GM12875 (cell line): ENCODE results near the gene SLC17A3.

ENCODE experiments used
- H3K4me3 ChIP-seq: one replicate; pipeline ENCODE4 v1.5.1; 2011; ENCODE audit warnings: low read depth, low read length, control low read depth
- CTCF ChIP-seq: IDR thresholded peaks from 2 replicates; pipeline ENCODE4 v1.5.1; 2011; ENCODE audit warnings: low read depth, mild to moderate bottlenecking, control low read depth, inconsistent platforms, low read length, moderate library complexity, borderline replicate concordance; ENCODE audit not compliant: insufficient read depth

The SLC17A3 gene

DNA sequence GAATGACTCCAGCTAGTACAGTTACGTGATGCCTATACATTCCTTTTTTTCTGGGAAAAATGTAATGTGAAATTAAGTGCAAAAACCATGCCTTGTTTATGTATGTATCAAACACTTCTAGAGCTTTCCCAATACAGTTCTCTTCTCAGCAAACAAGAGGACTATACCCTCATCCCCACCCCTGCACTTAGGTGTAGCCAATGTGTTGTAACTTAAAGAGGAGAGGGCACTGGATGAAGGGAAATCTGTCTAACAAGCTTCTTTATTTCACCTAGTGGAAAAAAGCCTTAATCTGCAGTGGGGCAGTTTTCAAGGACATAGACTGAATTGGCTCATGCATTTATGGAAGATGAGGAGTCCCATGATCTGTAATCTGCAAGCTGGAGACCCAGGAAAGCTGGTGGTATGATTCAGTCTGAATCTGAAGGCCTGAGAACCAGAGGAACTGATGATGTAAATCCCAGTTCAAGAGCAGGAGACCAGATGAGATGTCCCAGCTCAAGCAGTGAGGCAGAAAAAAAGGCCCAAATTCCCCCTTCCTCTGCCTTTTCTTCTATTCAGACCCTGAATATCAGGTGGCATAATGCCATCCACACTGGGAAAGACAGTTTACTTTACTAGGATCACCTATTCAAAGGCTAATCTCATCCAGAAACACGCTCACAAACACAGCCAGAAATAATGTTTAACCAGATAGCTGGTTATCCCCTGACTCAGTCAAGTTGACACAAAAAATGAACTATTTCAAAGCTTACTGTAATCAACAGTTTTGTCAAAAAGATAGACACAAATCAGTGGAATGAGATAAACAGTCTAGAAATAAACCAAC, 25.8 kb upstream of the SLC17A3 start:
- TF ChIP-seq CTCF, result no peak
- H3K4me3 ChIP-seq, result no peak overlapping the region

- TF ChIP-seq CTCF, result no peak
- no peak overlapping the region for H3K4me3 ChIP-seq
Observed at GRCh38 chr6:25899123-25899522, 25.1 kb upstream of the SLC17A3 start.

DNA sequence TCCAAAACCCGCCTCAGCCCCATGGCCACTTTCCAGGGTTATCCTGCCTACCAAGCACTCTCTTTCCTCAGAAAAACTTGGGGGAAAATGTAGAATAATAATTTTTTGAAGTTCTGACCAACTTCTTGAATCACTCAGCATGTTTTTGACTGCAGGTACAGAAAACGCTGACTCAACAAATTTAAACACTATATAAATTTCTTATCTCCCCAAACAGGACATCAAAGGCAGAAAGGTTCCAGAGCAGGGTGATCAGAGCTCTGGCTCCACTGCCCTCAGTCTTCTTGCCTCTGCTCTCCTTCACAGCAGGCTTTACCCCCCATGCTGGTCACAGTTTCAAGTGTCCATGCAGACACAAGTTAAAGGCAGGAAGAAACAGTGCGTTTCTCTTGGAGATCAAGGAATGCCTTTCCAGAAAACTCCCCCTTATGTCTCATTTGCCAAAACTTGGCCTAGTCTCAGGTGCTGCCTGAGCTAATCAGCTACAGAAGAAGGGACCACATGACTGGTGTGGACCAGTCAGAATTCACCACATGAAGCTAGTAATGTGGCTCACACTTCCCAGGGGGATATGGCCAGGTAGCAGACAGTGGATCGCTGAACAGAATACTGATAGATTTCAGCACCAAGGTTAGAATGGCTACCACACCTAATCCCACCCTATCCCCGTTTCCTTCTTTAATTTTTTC, 24.4 kb upstream of the SLC17A3 start:
- no peak overlapping the region for H3K4me3 ChIP-seq
- no peak for TF ChIP-seq CTCF

- H3K4me3 ChIP-seq, result no peak overlapping the region
- TF ChIP-seq CTCF, result no peak
Observed at GRCh38 chr6:25896252-25896651, 22.2 kb upstream of the SLC17A3 start.

DNA sequence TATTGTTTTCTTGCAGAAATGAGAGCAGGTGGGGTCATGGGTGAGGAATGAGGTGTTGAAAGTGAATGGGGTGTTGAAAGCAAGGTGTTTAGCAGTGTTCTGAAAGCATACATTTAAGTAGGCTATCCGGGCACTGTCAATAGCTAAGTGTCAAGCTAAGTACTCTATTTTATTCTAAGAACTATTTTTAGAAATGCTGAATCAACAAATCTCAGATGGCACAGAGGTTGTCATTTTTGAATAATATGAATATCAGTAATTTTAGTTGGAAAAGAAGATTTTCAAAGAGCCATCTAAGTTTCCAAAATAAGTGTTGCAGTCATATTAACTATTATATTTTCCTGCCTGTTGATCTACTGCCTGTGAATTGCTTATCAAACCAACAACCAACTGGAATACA, 21.7 kb upstream of the SLC17A3 start:
- no peak for TF ChIP-seq CTCF
- no peak overlapping the region for H3K4me3 ChIP-seq

GRCh38 chr6:25893778-25894177, 19.7 kb upstream of the SLC17A3 start:
- no peak overlapping the region for H3K4me3 ChIP-seq
- TF ChIP-seq CTCF, result no peak

DNA sequence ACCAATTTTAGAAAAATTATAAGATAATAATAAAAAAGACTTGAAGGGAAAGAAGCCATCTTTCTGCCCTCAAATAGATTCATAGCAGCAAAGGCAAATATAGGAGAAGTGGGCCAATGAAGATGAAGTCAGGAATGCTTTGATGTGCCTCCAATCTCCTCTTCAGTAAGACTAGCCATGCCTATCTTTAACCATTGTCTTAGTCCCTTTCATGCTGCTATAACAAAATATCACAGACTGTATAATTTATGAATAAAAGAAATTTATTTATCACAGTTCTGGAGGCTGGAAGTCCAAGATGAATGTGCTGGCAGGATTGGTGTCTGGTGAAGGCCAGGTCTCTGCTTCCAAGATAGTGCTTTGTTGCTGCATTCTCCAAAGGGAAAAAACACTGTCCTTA, 18.8 kb upstream of the SLC17A3 start:
- H3K4me3 ChIP-seq, result no peak overlapping the region
- no peak for TF ChIP-seq CTCF
